Activated naive CD4-positive, alpha-beta T cell treated with anti-CD3 and anti-CD28 coated beads, Interleukin-2, amount 50 U/mL, for 16 hours (primary cell): ENCODE data around the gene EXOC3L1.
A peak's percentile ranks its signal among the peaks of the same experiment; 100 is the strongest.

Experiments used
- DNase-seq: peaks from one replicate; pipeline ENCODE4 v3.0.0-alpha.2; 2020

The EXOC3L1 gene

DNA sequence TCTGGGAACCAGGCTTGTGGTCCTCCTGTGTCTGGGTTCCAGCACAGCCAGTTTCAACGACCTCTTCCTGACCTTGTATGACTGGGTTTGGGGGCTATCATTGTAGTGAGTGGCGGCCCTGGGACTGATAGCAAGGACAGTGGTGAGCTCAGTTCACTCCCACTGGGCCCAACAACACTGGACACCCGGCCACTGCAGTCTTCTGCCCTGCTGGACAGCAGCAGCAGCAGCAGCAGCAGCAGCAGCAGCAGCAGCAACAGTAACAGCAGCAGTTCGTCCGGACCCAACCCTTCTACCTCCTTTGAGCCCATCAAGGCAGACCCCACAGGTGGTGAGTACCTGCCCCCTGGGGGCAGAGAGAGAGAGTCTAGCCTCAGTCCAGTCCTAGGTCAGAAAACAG, 5.7 kb upstream of the EXOC3L1 start:
- DNase-seq, result no peak

DNA sequence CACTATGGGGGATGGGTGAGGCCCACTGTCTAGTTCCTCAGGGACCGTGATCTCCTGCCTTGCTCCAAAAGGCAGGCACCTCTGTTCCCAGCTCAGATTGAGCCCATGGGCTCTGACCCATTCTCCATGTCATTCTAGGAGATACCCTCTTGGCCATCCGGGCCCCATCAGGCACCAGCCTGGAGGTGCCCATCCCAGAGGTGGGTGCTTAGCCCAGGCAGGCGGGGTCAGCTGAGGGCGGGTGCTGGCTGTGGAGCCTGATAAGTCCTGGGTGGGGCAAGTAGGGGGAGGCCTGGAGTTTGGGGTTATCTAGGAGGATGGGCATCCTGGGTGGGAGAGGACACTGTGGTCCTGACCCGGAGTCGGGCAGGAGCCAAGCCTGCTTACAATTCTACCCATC, 4.3 kb upstream of the EXOC3L1 start:
- DNase-seq, result no peak

DNA sequence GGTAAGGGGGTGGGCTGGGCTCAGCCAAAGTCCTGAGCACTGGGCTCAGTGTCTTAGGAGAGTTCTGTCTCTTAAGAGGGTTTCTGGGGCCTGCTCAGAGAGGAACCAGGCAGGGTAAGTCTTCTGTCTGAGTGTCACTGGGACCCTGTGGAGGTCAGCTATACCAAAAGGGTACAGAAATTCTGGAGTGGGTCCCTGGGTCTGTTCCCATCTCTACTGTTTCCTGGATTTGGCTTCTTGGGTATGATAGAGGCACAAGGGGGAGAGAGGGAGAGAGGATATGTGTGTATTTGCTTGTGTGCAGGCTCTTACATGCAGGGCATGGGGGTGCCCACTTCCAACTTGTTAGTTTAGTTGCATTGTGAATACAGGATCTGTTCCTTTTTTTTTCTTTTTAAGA, 3.6 kb upstream of the EXOC3L1 start:
- DNase-seq, result no peak

DNA sequence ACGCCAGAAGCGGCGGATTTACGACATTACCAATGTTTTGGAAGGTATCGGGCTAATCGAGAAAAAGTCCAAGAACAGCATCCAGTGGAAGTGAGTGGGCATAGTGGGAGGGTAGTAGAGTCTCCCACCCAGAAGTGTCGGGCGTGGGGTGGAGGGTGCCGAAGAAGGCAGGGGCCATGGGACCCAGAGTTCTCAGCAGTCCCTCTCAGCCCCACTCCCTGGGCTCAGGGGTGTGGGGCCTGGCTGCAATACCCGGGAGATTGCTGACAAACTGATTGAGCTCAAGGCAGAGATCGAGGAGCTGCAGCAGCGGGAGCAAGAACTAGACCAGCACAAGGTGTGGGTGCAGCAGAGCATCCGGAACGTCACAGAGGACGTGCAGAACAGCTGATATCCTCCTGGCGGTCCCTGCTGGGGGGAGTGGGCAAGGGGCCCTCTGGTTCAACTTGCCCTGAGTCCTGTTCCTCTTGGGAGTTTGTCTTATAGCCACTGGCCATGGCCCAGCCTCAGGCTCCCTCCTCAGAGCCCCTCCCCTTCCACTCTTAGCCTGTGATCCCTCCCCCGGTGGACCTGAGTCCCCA, 2.9 kb upstream of the EXOC3L1 start:
- DNase-seq, result no peak

DNA sequence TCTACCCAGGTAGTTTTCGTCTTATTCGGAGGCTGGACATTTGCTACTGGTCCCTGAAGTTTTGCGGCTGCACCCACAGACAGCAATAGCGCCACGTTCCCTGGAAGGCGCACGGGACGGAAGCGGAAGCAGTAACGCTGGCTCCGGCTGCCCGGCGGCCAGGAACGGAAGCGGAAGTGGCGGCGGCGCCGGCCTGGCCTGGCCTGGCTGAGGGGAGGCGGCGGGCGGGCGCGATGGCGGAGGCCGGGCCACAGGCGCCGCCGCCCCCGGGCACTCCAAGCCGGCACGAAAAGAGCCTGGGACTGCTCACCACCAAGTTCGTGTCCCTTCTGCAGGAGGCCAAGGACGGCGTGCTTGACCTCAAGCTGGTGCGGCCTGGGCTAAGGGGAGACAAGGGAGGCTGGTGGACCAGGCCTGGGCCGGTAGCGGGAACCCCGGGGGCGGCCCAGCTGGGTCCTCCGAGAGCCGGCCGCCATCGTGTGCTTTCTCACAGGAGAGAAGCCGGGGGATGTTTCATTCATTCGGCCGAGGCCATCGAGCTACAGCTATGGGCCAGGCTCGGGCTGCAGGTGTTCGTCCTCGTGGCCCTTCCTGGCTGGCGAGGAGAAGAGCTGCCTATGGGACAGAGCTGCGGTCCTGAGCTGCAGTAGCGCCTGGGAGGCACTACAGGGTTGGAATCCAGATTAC, 2.2 kb upstream of the EXOC3L1 start, which contains the start of gene E2F4:
TSS of gene E2F4 (plus strand) at position 161 of the 687 bp plus-strand sequence. CDS start at position 234, 73 bp downstream.
- peak; percentile 86 for DNase-seq

DNA sequence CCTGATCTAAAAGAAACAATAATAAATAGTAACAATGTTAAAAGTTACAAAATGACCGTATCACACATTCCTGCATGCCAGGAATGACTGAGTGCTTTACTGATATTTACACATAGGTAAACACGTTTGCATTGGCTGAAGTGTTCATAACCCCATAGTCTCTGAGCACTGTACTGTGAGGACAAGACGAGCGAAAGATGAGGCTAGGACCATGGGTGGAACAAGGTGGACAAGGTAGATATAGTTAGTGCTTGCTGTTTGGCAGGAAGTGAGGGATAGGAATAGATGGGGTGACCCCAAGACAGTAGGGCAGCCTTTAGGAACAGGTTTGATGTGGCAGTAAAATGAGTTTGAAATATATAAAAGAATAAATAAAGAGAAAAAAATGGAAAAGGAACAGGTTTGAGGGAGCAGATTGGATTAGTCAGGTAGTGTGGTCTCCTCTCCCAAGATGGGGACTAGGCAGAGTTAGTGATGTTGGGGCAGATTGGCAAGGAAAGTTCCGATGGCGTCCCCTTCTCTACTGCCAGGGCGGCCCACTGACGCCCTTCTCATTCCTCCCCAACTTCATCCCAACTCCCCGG, 1.6 kb upstream of the EXOC3L1 start:
- no peak for DNase-seq

DNA sequence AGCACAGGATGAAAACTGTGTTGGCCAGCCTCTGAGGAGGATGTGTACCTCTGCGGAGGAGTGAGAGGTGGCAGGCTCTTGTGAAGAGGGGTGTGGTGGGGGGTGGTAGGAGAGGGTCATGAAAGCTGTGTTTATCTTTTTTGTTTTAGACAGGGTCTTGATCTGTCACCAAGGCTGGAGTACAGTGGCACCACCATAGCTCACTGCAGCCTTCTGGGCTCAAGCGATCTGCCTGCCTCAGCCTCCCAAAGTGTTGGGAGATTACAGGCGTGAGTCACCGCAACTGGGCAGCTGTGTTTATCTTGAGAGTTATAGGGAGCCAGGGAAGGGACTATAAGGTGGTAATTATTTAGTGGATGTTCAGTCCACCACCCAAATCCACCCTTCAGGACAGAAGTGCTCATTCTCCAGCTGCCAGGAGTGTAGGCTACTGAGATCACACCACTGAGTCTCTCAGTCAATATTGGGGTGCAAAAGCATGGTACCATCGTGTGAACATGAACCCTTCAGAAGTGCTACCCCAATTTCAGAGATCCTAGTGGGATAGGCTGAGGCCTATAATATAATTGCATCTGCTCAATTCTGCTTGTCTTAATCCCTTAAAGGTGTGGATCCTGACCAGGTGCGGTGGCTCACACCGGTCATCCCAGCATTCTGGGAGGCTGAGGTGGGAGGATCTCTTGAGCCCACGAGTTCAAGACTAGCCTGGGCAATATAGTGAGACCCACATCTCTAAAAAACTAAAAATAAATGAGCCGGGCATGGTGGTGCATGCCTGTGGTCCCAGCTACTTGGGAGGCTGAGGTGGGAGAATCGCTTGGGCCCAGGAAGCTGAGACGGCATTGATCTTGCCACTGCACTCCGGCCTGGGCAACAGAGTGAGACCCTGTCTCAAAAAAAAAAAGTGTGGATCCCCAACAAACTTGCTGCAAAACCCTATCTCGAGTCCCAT, 788 bp upstream of the EXOC3L1 start:
- no peak for DNase-seq

DNA sequence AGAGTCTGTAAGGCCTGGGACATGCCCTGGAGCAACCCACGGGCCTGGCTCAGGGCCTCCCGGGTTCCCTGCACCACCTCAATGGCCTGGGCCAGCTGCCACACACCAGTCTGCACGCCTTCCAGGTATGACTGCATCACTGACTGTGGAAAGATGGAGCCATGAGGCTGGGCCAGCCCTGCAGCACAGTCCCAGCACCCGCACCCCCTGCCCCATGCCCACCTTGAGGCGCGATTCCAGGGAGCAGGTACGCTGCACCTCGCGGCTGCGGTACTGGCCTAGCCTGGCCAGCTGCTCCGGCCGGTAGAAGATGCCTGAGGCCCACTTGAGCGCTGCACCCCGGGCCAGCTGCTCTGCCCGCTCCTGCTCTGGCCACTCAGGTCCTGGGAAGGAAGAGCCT, 1.1 kb downstream of the EXOC3L1 start:
- no peak for DNase-seq

DNA sequence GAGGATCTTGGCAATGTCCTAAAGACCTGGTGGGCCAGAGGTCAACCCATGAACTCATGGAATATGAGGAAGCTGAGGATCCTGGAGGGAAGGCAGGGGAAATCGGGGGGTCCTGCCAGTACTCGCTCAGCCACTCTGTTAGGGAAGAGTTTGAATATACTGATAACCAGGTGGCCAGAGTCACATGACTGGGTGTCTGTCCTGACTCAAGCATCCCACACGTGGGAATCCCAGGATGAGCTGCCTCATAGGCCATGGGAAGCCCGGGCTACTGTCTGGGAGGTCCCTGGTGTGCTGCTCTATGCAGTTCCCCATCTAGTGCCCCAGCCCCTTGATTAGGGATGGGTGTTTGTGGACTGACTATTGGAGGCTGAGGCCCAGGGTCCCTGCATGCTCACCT, 1.6 kb downstream of the EXOC3L1 start:
- DNase-seq, result no peak

DNA sequence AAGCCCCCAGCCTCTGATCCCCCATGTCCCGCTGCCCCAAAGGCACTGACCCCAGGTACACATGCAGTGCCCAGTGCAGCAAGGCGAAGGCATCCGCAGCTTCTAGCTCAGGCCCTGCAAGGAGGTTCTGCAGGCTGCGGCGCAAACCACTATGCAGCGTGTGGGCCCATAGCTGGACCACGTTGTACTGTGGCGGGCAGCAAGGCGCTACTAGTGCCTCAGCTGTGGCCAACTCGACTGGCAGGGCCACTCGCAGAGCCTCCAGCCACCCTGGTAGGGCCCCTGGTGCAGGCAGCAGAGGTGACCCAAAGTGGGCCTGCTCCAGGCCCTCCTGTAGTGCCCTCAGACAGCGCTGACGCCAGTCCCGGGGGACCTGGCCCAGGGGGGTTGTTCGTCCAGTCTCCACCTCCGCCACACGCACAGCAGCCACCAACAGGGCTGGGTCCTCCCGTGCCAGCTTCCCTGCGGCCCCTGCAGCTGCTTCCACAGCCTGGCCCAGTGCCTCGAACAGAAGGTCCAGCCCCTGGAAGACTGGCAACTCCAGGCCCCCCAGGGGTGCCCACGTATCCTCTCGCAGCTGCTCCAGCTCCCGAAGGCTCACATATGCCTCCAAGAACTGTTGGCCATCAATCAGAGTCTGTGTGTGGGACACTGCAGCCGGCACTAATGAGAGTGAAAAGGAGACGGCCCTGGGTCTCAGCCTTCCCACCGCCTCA, 2.6 kb downstream of the EXOC3L1 start:
- no peak for DNase-seq

DNA sequence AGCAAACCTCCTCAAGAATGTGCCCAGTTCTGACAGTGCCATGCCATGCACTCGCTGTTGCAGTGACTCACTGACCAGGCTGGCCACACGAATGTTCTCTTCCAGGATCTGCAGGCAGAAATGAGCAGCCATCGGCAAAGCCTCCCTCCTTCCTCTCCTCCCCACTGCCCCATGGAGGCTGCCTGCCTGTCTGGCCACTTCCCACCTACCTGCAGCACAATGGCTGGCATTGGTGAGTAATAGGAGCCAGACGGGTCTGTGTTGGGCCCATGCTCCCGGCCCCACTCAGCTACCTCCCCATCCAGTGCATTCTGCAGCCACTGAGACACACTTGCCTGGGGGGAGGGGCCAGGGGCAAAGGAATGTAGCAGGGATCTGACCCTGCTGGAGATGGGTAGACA, 3.4 kb downstream of the EXOC3L1 start:
- no peak for DNase-seq

DNA sequence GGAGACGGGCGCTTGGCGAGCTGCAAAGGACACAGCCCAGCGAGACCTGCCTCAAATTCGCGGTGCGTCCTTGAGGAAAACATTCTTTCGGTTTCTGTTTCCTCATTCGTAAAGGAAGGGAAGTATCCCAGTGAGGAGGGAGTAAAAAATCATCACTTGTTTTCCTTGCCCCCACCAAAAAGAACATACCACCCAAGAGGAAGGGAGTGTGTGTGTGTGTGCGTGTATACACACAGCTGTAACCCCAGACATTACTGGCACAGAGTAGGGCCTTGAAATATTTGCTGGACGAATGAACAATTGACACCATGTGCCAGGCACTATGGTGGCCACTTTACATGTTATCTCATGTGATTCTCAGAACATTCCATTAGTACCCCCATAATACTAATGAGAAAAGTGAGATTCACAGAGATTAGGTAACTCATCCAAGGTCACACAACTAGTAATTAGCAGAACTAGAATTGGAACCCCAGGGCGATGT, 4.2 kb downstream of the EXOC3L1 start:
- no peak for DNase-seq

DNA sequence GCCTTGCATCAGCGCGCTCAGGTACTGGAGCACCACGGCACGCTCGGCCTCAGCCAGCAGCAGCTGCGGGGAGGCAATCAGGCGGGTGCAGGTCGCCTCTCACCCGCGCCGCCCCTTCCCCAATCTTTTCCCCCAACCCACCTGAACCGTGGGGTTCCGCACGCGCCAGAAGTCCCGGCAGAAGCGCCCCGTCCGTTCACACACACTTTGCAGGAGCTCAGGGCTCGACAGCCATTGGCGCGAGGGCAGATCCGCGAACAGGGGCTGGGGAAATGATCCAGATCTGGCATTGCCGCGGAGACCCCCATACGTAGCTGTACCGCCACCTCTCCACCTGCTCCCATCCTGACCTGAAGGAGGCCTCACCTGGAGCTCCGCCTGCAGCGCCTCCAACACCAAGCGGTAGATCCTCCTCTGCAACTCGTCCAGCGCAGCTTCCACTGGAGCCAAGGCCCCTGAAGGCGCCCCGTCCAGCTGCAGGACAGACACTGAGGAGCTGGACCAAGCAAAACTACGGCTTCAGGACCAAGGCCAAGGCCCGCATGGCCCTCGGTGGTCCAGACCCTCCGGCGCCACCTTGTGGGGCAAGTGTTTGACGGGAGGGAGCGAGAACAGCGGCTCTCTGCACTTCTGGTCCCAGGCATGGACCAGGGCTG, 4.8 kb downstream of the EXOC3L1 start:
- peak; percentile 85 for DNase-seq

DNA sequence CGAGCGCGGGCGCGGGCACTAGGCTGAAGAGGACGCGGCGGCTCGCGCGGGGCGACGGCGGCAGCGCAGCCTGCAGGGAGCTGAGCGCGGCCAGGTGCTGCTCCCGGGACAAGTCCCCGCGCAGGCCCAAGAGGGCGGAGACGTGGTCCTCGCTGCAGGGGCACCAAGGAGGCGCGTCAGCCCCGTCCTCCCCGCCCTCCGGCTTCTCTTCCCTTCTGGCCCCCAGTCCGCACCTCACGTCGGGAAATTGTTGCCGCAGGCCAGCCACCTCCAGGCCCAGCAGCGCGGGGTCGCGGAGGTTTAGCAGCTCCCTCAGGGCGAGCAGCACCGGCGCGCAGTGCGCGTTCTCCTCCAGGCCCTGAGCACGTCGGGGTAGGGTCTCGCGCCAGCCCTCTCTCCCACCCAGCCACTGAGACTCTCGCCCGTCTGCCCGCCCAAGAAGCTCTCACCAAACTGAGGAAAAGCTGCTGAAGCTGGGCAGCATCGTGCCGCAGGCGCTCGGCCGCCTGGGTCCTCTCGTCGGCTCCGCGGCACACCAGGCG, 5.4 kb downstream of the EXOC3L1 start:
- DNase-seq, result no peak

DNA sequence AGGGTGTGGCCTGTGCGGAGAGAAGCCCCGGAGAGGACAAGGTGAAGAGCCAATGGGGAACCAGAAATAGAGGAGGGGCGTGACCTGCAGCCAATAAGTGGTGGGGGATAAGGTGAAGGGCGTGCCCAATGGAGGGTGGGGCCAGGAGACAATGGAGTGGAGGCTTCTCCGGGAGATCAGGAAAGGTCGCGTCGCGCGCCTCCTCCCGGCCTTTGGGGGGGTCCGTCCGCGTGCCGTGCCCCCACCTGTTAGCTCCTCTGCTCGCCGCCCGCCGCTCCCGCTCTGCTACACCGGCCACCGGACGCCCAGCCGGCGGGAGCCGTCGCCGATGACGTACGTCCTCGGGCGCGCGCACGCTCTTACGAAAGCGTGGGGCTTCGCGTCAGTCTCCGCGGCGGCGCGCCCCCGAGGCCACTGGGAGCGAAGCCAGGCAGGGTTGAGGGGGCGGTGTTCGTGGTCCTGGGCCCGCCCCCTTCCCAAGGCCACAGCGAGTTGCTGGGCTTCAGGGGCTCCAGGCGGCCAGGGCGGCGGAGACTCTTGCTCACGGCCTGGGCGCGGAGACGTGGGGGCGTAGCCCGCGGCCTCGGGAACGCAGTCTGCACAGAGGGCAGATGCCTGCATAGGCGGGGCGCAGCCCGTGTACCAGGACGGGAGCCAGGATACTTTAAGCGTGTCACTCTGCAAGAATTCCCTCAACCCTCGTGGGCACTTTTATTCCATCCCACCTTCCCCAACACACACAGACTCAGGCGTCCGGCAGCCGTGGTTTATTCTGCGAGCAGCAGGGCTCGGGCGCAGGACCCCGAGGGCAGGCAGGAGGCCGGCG, 6.1 kb downstream of the EXOC3L1 start, which contains the start of gene MATCAP1:
TSS of gene MATCAP1 (minus strand) at position 337 of the 826 bp plus-strand sequence. CDS start 3,353 bp downstream, outside the sequence.
- peak; percentile 94 for DNase-seq

DNA sequence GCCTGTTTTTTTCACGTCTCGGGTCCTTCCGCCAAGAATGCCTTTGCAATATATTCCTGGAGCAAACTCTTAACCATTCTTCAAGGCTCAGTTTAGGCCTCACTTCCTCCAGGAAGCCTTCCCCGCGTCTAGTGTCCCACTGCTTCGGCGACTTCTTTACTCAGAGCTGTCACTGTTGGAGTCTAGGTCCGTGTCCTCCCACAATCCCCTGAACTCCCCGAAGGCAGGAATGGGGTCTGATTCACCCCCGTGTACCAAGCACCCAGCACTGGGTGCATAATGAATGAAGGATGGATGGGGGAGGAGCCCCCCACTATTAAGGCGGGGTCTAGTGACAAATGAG, 6.7 kb downstream of the EXOC3L1 start:
- no peak for DNase-seq

DNA sequence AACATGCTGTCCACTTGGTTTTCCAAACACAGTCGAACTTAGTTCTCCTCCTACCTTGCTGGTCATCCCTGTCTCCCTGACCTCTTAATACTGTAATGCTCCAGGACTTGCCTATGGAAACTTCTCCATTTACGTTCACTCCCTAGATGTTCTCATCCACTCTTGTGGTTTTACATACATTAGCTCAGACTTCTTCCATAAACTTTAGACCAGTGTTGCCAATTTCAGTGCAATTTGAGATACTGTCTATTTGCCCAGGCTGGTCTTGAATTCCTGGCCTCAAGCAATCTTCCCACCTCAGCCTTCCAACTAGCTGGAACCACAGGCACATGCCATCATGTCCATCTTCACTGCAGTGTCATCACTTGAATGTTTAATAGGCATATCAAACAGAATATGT, 7.6 kb downstream of the EXOC3L1 start:
- no peak for DNase-seq

DNA sequence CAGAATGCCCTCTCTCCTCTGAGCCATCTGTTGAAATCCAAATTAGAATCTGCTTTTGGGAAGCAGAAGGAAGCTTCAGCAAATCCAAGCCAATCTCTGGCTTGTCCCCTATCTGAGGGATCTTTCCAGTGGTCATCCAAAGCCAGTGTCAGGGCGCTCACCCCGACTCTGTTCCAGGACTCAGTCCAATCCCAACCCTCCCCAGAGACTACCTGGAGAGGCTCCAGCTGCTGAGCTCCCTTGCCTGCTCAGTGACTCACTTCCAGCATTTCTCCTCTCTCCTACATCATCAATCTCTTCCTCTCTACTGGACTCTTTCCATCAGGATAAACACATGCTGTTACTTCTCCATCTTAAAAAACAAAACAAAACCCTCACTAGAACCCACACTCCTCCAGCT, 8.6 kb downstream of the EXOC3L1 start:
- DNase-seq, result no peak

DNA sequence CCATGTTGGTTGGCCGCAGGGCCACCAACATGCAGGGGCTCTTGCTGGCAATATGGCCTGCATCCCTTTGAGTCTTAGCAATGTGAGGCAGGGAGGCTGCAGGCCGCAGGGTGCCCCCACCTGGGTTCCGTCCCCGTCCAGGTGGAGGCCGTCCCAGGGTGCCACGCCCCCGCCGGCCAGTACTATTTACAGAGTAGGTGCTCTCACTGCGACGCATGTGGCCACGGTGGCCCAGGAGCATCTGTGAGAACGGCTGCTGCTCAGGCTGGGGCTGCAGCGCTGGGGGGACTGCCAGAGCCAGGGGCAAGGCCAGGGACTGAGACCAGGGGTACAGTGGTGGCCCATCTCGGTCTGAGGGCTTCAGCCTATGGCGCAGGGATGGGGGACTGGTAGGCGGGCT, 9.8 kb downstream of the EXOC3L1 start:
- DNase-seq, result no peak

DNA sequence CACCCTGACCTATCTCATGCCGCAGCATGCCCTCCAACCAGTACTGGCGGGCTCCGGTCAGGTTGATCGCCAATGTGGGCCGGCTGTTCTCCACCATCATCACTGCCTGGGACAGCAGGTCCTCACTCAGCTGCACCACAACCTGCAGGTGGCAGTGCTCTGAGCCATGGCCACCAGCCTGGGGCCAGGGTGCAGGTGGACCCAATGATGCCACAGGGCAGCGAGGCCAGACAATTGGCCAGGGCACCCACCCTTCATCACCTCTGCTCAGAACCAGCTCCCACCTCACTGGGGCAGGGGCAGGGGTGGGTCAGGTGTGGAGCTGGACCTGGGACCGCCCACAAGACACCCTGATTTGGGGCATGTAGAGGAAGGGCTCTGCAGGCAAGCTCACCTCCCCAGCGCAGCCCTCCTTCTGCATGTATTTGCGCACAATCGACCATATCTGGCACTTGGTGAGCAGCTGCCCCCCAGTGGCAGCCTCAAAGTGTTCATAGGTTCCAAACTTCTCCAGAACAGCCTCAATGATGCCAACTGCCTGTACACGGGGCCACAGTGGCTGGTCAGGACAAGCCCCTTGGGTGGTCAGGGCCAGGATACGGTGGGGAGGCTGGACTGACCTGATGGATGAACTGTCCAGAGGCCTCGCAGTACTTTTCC, 10.4 kb downstream of the EXOC3L1 start:
- no peak for DNase-seq
